Upper lobe of right lung (tissue), 1 donor: ENCODE results near the gene TTC12. TPM values are rescaled to one million over a fixed set of nuclear protein-coding genes. Genes with fewer than 3 reads are reported as not detected.
A peak's percentile ranks its signal among the peaks of the same experiment; 100 is the strongest.

ENCODE experiments used
- ATAC-seq: fragments of 200-7000 bp; cut with Tn5 transposase; one replicate; pipeline ENCODE4 v1.9.1; 2020; ENCODE audit warnings: mild to moderate bottlenecking, moderate library complexity
- DNase-seq: peaks from one replicate; pipeline ENCODE4 v3.0.0-alpha.2; 2020
- H3K27ac ChIP-seq: fragments of 200-600 bp; one replicate; pipeline ENCODE4 v1.8.0; 2022
- H3K27me3 ChIP-seq: fragments of 200-600 bp; one replicate; pipeline ENCODE4 v1.8.0; 2022; ENCODE audit warnings: mild to moderate bottlenecking
- H3K36me3 ChIP-seq: fragments of 200-600 bp; one replicate; pipeline ENCODE4 v1.8.0; 2022
- H3K4me1 ChIP-seq: fragments of 200-600 bp; one replicate; pipeline ENCODE4 v1.8.0; 2022
- H3K4me3 ChIP-seq: fragments of 200-600 bp; one replicate; pipeline ENCODE4 v1.8.0; 2022; ENCODE audit warnings: mild to moderate bottlenecking
- H3K9me3 ChIP-seq: fragments of 200-600 bp; one replicate; pipeline ENCODE4 v1.8.0; 2022
- intact Hi-C: fragments of 100-400 bp; cut with DNase I; formaldehyde crosslinking; loops from one replicate; pipeline ENCODE4 v1.11.0; 2022
- total RNA-seq: library from RNA; stranded (reverse); fragmentation: NEBNext Ultra II Directional; extraction: Animal tissue kit (Norgen Biotek cat#: 25700); gene quantifications from one replicate; pipeline ENCODE4 v1.2.1, GENCODE V29; 2021
- TF ChIP-seq, protein P1 (sequence below): fragments of 200-600 bp; IDR thresholded peaks from one replicate; pipeline ENCODE4 v1.8.0; 2022; ENCODE audit warnings: antibody characterized with exemption
- donor health status: DM: no; HTN: yes; CAD: no; lungs with severe emphysema.

TTC12 gene
- total RNA-seq, 1 donor from 2014 or later = 15.3 TPM

DNA sequence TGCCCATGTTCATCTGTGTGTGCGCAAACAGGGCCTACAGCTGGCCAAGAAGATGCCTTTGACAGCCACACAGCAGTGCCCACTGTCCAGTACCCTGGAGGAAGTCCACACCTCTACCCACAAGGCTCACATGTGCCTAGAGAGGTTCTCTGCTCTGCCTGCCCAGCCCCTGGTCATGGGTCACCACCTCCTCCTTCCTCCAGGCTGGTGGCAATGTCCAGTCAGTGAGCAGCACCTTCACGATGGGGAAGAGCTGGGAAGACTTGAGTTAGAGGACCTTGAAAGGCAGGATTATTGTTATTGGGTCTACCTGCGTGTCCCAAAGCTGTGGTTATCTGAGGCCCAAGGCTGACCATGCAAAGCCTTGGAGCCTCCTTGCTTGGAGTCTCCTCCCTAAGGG, 28.4 kb upstream of the TTC12 start:
- Histone ChIP-seq H3K4me3 (no peak overlapping the region), H3K4me1 (no peaks in the 10 kb centered on the region), H3K27ac (no peak overlapping the region), H3K36me3 (no peaks in the 10 kb centered on the region), H3K27me3 (no peaks in the 10 kb centered on the region), H3K9me3 (no peaks in the 10 kb centered on the region)
- TF ChIP-seq, protein P1, sequence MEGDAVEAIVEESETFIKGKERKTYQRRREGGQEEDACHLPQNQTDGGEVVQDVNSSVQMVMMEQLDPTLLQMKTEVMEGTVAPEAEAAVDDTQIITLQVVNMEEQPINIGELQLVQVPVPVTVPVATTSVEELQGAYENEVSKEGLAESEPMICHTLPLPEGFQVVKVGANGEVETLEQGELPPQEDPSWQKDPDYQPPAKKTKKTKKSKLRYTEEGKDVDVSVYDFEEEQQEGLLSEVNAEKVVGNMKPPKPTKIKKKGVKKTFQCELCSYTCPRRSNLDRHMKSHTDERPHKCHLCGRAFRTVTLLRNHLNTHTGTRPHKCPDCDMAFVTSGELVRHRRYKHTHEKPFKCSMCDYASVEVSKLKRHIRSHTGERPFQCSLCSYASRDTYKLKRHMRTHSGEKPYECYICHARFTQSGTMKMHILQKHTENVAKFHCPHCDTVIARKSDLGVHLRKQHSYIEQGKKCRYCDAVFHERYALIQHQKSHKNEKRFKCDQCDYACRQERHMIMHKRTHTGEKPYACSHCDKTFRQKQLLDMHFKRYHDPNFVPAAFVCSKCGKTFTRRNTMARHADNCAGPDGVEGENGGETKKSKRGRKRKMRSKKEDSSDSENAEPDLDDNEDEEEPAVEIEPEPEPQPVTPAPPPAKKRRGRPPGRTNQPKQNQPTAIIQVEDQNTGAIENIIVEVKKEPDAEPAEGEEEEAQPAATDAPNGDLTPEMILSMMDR = no peak
- DNase-seq (no peak), ATAC-seq (no peak)
- intact Hi-C loops = loop anchor here (5.0 kb wide), 1 partner anchor 699 kb away; no protein-coding TSS in a partner anchor

DNA sequence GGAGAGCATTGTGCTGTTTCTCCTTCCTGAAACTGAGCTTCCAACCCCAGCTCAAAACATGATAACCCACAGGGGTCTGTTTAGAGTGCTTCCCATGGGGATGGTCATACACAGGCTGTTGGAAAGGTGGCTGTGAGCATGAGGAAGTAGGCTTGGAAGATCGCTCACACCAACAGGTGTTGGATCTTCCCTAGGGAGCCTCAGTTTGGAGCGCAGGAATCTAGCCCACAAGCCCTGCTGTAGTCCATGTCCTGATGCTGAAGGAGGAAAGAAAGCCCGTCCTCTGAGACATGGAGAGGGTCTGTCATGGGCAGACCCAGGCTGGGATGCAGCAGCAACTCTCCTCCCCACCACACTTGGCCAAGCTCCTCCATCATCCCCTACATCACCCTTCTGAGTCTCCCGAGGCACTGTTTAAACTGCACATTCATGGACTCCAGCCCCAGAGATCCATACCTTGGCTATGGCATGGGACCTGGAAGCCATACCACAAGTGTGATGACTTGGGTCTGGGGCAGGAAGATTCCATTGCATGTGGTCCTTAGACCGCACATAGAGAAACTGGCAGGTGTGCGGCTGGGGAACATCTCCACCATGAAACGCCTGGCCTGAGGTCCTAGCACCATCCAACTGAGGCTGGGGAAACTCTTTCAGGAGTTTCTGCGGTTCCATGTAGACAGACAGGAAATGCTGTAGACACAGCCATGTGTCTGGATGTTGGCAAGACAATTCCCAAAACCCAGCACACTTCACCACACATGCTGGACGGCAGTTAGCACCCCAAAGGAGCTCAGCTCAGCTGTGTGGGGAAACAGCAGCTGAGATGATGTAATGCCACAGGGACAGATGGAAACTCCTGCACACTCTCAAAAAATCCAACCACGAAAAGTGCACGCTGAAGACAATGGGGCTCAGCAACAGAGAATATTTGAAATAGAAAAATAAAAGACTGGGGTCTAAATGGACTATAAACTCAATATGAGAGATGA, 27.6 kb upstream of the TTC12 start:
- TF ChIP-seq, protein P1 = no peak
- no peak for DNase-seq
- no peak for ATAC-seq
- Histone ChIP-seq H3K27ac (no peak overlapping the region), H3K27me3 (no peaks in the 10 kb centered on the region), H3K36me3 (no peaks in the 10 kb centered on the region), H3K9me3 (no peaks in the 10 kb centered on the region), H3K4me1 (no peaks in the 10 kb centered on the region), H3K4me3 (no peak overlapping the region)
- intact Hi-C loops = loop anchor here (5.0 kb wide), 1 partner anchor 700 kb away; no protein-coding TSS in a partner anchor

DNA sequence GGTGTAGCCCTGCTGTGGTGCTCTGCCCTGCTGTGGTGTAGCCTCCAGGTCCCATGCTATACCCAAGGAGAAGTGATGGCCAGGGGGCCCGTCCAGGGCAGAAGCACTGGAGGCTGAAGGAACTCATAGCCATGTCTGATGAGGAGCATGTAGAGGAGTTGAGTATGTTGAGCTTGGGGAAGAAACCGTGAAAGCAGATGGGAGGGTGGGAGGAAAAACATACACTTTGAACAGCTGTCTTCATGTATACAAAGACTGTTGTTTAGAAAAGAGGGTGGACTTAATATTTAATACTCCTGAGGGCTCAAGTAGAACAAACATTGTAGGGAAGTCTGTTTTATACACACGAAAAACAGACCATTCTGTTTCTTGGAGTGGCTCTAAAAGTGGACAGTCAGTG, 26.6 kb upstream of the TTC12 start:
- Histone ChIP-seq H3K27me3 (no peaks in the 10 kb centered on the region), H3K36me3 (no peaks in the 10 kb centered on the region), H3K9me3 (no peaks in the 10 kb centered on the region), H3K27ac (no peak overlapping the region), H3K4me3 (no peak overlapping the region), H3K4me1 (no peaks in the 10 kb centered on the region)
- TF ChIP-seq, protein P1 = no peak
- intact Hi-C loops = loop anchor here (5.0 kb wide), 1 partner anchor 700 kb away; no protein-coding TSS in a partner anchor
- DNase-seq (no peak), ATAC-seq (no peak)

DNA sequence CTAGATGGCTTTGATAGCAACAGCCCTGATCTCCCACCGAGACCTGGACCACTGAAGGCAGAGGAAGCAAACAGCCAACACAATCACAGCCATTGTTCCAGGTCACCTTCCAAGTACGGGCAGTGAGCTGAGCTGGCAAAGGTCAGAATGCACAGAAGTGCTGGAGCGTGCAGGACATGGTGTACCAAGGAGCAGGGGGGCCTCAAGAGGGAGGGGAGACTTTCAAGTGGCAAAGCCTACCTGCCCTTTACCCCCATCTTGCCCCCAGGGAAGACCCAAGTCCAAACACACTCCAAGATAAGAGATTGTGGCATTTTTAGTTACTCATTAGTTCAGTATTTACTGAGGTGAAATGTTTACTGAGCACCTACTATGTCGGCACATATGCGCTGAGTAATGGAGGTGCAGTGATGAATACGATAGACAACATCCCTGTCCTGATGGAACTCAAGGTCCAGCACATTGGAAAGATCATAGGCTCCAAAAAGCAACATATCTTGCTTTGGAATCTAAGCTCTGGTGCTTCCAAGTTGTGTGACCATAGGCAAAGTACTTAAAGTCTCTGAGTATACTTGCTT, 26.0 kb upstream of the TTC12 start:
- no peak overlapping the region for H3K27ac ChIP-seq
- TF ChIP-seq, protein P1 = no peak
- no peaks in the 10 kb centered on the region for H3K9me3 ChIP-seq
- no peaks in the 10 kb centered on the region for H3K36me3 ChIP-seq
- DNase-seq = no peak
- H3K4me1 ChIP-seq = no peaks in the 10 kb centered on the region
- H3K4me3 ChIP-seq = no peak overlapping the region
- no peak for ATAC-seq
- H3K27me3 ChIP-seq = no peaks in the 10 kb centered on the region
- intact Hi-C loops = loop anchor here (5.0 kb wide), 1 partner anchor 701 kb away; no protein-coding TSS in a partner anchor

DNA sequence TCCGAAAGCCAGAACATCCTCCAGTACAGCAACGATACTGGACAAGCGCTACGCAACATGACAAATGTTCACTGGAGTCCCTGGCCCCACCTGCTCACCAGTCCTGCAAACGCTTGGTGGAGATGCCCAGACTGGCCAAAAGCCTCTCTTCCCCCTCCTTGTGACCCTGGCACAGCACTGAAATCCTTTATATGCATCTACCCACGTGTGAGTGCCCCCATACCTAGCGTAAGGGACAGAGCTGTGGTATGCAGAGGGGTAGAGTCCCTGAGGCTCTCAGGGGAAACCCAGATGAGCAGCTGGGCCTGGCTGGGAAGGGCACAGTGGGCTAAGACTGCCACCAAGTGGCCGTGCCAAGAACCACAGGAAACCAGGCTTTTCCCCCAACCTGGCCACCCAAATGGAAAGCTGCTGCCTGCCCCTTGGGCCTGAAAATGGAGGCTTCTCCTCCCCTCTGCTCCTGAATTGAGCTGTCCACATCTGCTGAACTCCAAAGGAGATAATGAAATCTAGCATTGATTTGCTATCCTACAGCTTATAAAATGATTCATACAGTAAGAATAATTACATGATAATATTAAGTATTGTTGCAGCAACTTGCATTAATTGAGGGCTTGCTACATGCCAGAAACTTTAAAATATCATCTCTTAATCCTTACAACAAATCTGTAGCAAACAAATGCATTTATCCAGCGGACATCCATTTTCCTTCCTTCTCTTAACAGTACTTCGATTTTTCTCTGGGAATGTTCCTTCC, 24.8 kb upstream of the TTC12 start:
- H3K27me3 ChIP-seq = peaks cover 6% of the 10 kb centered on the region
- no peaks in the 10 kb centered on the region for H3K4me1 ChIP-seq
- no peaks in the 10 kb centered on the region for H3K9me3 ChIP-seq
- H3K27ac ChIP-seq = no peak overlapping the region
- peak; percentile 92 for ATAC-seq
- no peaks in the 10 kb centered on the region for H3K36me3 ChIP-seq
- TF ChIP-seq, protein P1 = peak; percentile 93
- intact Hi-C loops = loop anchor here (5.0 kb wide), 1 partner anchor 702 kb away; no protein-coding TSS in a partner anchor
- DNase-seq = peak; percentile 79
- H3K4me3 ChIP-seq = no peak overlapping the region
